NCI-H446 (cell line): ENCODE data around the gene AIG1.

Source experiments
- DNase-seq, 2 experiments: peaks; one replicate each; lab custom pipeline; 2025; lab: John Stamatoyannopoulos, UW

The AIG1 gene

GRCh38 chr6:143097224-143097795 lies 36.6 kb downstream of the AIG1 start:
- DNase-seq, result no peak

GRCh38 chr6:143098054-143098671 lies 37.5 kb downstream of the AIG1 start:
- DNase-seq, result no peak

GRCh38 chr6:143099647-143100046 lies 39.0 kb downstream of the AIG1 start:
- DNase-seq, result no peak

GRCh38 chr6:143100429-143100828 lies 39.7 kb downstream of the AIG1 start:
- no peak for DNase-seq

GRCh38 chr6:143103916-143104315 lies 43.2 kb downstream of the AIG1 start:
- DNase-seq, result no peak

GRCh38 chr6:143107440-143107839 lies 46.8 kb downstream of the AIG1 start:
- DNase-seq, result no peak

GRCh38 chr6:143107911-143108761 lies 47.4 kb downstream of the AIG1 start:
- DNase-seq, result no peak

GRCh38 chr6:143109196-143109595 lies 48.5 kb downstream of the AIG1 start:
- DNase-seq, result no peak

GRCh38 chr6:143110572-143110971 lies 49.9 kb downstream of the AIG1 start:
- no peak for DNase-seq

- DNase-seq, result no peak
These were observed 50.3 kb downstream of the AIG1 start for GRCh38 chr6:143110996-143111395.

GRCh38 chr6:143111443-143111842 lies 50.8 kb downstream of the AIG1 start:
- no peak for DNase-seq

- no peak for DNase-seq
These were observed 51.5 kb downstream of the AIG1 start for GRCh38 chr6:143112084-143112768.

GRCh38 chr6:143112837-143113236 lies 52.1 kb downstream of the AIG1 start:
- no peak for DNase-seq

GRCh38 chr6:143115728-143116127 lies 55.0 kb downstream of the AIG1 start:
- DNase-seq, result no peak

- no peak for DNase-seq
These were observed 56.4 kb downstream of the AIG1 start for GRCh38 chr6:143117108-143117507.

GRCh38 chr6:143119260-143119659 lies 58.6 kb downstream of the AIG1 start:
- DNase-seq, result no peak

GRCh38 chr6:143123081-143123480 lies 62.4 kb downstream of the AIG1 start:
- DNase-seq, result no peak

GRCh38 chr6:143123941-143124340 lies 63.3 kb downstream of the AIG1 start:
- DNase-seq, result no peak

GRCh38 chr6:143125455-143125854 lies 64.8 kb downstream of the AIG1 start:
- no peak for DNase-seq

GRCh38 chr6:143125864-143126573 lies 65.3 kb downstream of the AIG1 start:
- DNase-seq, result no peak

- no peak for DNase-seq
These were observed 65.9 kb downstream of the AIG1 start for GRCh38 chr6:143126574-143126941.
